ENCODE results near the gene LNX2.
A peak's percentile ranks its signal among the peaks of the same experiment; 100 is the strongest.

The LNX2 gene

DNA sequence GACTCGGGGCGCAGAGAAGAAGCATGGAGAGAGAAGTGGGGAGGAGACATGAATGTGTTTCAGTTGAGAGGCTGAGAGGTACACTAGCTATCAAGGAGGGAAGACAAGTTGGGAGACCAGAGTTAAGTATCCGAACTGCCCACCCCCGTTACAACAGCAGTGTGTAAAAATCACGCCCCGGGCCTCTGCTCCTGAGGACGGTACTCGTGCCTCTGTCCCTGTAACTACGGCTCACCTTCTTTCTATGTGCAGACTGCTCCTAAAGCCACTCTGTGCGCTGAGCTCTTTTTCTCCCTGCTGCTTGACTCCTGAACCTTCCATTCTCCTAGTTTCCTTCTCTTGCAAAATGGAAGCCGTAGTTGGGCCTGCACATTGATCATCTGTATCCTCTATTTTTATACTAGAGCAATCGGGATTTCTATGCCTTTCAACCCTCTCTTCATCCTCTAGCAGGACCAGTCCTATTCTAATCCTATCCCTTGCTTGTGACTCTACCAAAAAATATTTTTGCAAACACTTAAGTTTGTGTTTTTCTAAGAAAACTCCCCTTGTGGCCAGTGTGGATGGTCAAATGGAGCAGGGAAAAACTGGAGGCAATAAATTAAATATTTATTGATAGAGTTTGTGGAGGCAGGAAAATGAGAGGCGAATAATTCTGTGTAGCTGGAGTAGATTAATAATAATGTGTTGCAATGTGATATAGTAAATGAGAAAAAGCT is 1.9 kb upstream of the LNX2 start:
- Histone ChIP-seq H3K36me3 (ENCODE audit: control insufficient read depth in 1 of 2, insufficient read depth in 2 of 2, low read depth in 1 of 2, low read length in 2 of 2) (peaks cover 0 to 38% of the 10 kb centered on the region in 2 experiments), H2BK5ac (ENCODE audit: low read depth, low read length, poor library complexity, severe bottlenecking) (no peak overlapping the region), H3K4me3 (ENCODE audit: insufficient read depth in 1 of 2, low read depth in 1 of 2, low read length in 2 of 2) (peak overlapping the region; percentile 94 to 98), H3K9ac (ENCODE audit: low read length) (peak overlapping the region; percentile 92), H4K8ac (ENCODE audit: low read length) (no peak overlapping the region), H3K14ac (ENCODE audit: low read length in 2 of 2) (peak overlapping the region in 1 of 2 experiments; percentile 95), H3K4me2 (ENCODE audit: low read length, poor library complexity, severe bottlenecking) (peak overlapping the region; percentile 81), H3K23ac (ENCODE audit: low read length in 2 of 2) (peak overlapping the region in 1 of 2 experiments; percentile 60), H4K91ac (ENCODE audit: low read length) (no peak overlapping the region), H3K27ac (ENCODE audit: low read length, poor library complexity, severe bottlenecking) (peak overlapping the region; percentile 79), H2BK12ac (ENCODE audit: low read length in 2 of 2) (peak overlapping the region in 1 of 2 experiments; percentile 79), H3K18ac (ENCODE audit: low read depth in 1 of 2, low read length in 2 of 2) (peak overlapping the region in 1 of 2 experiments; percentile 93), H2AFZ (ENCODE audit: low read depth, low read length) (peak overlapping the region; percentile 90), H3K79me1 (replicated peaks; ENCODE audit: low read length, poor library complexity, severe bottlenecking) (peaks cover 25% of the 10 kb centered on the region), H3K9me3 (ENCODE audit: control insufficient read depth, low read length) (no peaks in the 10 kb centered on the region), H2AK5ac (ENCODE audit: low read length, severe bottlenecking) (no peak overlapping the region), H3K4ac (ENCODE audit: low read depth in 1 of 2, low read length in 2 of 2) (peak overlapping the region; percentile 88 to 96), H2BK15ac (ENCODE audit: low read depth, poor library complexity, severe bottlenecking) (peak overlapping the region; percentile 68), H3K27me3 (ENCODE audit: control insufficient read depth in 1 of 2, insufficient read depth in 1 of 2, low read length in 2 of 2) (no peaks in the 10 kb centered on the region), H2BK120ac (ENCODE audit: low read depth, low read length) (peak overlapping the region; percentile 61), H3K4me1 (ENCODE audit: control insufficient read depth, insufficient read depth, low read depth, low read length) (peaks cover 4% of the 10 kb centered on the region)
- peak; percentile 60 for DNase-seq
- WGBS, result 2% methylated on average over 12 of the region's 13 CpGs

DNA sequence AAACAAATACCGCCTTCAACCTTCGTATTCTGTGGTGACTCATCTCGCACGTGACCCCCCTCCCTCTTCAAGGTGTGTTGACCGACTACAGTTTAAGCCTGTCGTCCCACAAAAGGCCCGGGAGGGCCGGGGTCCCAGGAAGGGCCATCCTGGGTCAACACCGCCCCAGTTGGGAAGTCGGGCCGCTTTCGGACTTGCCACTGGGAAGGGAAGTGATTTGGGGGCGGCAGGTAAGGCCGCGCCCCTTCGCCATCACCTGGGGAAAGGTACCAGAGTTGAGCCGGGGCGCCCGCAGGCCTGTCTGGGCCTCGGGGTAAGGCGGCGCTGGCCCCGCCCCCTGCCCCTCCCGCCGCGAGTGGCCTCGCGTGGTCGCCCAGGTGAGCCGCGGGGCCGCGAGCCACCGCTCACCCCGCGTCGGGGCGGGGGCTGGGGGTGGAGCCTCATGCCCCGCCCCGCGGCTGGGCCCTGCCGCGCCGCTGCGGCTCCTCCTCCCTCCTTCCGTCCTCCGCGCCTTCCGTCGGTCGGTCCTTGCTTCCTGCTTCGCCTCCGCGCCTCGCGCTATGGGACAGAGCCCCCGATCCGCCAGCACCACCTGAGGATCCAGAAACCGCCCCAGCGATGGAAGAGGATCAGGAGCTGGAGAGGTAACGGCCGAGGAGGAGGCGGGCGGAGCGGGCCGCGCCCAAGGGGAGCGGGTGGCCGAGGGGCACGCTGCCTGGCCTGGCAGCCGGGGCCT is 1.2 kb upstream of the LNX2 start, which contains the start of gene POLR1D:
Gene POLR1D (plus strand): TSS at position 527 of the 736 bp plus-strand sequence. CDS start 92 bp downstream, at position 619.
- Histone ChIP-seq H2BK5ac (ENCODE audit: low read depth, low read length, poor library complexity, severe bottlenecking) (peak within 1 kb of the TSS; percentile 3), H3K4me1 (ENCODE audit: control insufficient read depth, insufficient read depth, low read depth, low read length) (peaks cover 4% of the 10 kb centered on the region), H3K9me3 (ENCODE audit: control insufficient read depth, low read length) (no peaks in the 10 kb centered on the region), H2AK5ac (ENCODE audit: low read length, severe bottlenecking) (no peak within 1 kb of the TSS), H3K4me2 (ENCODE audit: low read length, poor library complexity, severe bottlenecking) (peak within 1 kb of the TSS; percentile 96), H4K8ac (ENCODE audit: low read length) (peak within 1 kb of the TSS; percentile 94), H3K23ac (ENCODE audit: low read length in 2 of 2) (peak within 1 kb of the TSS in 1 of 2 experiments; percentile 60), H2BK120ac (ENCODE audit: low read depth, low read length) (peak within 1 kb of the TSS; percentile 61), H2BK15ac (ENCODE audit: low read depth, poor library complexity, severe bottlenecking) (peak within 1 kb of the TSS; percentile 87), H2AFZ (ENCODE audit: low read depth, low read length) (peak within 1 kb of the TSS; percentile 90), H3K14ac (ENCODE audit: low read length in 2 of 2) (peak within 1 kb of the TSS in 1 of 2 experiments; percentile 95), H3K27me3 (ENCODE audit: control insufficient read depth in 1 of 2, insufficient read depth in 1 of 2, low read length in 2 of 2) (no peaks in the 10 kb centered on the region), H3K4ac (ENCODE audit: low read depth in 1 of 2, low read length in 2 of 2) (peak within 1 kb of the TSS; percentile 88 to 96), H3K9ac (ENCODE audit: low read length) (peak within 1 kb of the TSS; percentile 92), H3K4me3 (ENCODE audit: insufficient read depth in 1 of 2, low read depth in 1 of 2, low read length in 2 of 2) (peak within 1 kb of the TSS; percentile 94 to 98), H2BK12ac (ENCODE audit: low read length in 2 of 2) (peak within 1 kb of the TSS in 1 of 2 experiments; percentile 79), H3K79me1 (replicated peaks; ENCODE audit: low read length, poor library complexity, severe bottlenecking) (peaks cover 26% of the 10 kb centered on the region), H3K27ac (ENCODE audit: low read length, poor library complexity, severe bottlenecking) (peak within 1 kb of the TSS; percentile 85), H4K91ac (ENCODE audit: low read length) (peak within 1 kb of the TSS; percentile 68), H3K18ac (ENCODE audit: low read depth in 1 of 2, low read length in 2 of 2) (peak within 1 kb of the TSS; percentile 54 to 93), H3K36me3 (ENCODE audit: control insufficient read depth in 1 of 2, insufficient read depth in 2 of 2, low read depth in 1 of 2, low read length in 2 of 2) (peaks cover 0 to 31% of the 10 kb centered on the region in 2 experiments)
- peak; percentile 76 for DNase-seq
- WGBS, result under 1% methylated on average over 61 of the region's 71 CpGs

- Histone ChIP-seq H3K14ac (ENCODE audit: low read length in 2 of 2) (no peak overlapping the region), H4K8ac (ENCODE audit: low read length) (peak overlapping the region; percentile 21), H4K91ac (ENCODE audit: low read length) (no peak overlapping the region), H3K18ac (ENCODE audit: low read depth in 1 of 2, low read length in 2 of 2) (peak overlapping the region; percentile 29 to 54), H2BK12ac (ENCODE audit: low read length in 2 of 2) (peak overlapping the region in 1 of 2 experiments; percentile 34), H3K4ac (ENCODE audit: low read depth in 1 of 2, low read length in 2 of 2) (peak overlapping the region in 1 of 2 experiments; percentile 77), H2BK120ac (ENCODE audit: low read depth, low read length) (no peak overlapping the region), H3K9me3 (ENCODE audit: control insufficient read depth, low read length) (no peaks in the 10 kb centered on the region), H3K4me2 (ENCODE audit: low read length, poor library complexity, severe bottlenecking) (peak overlapping the region; percentile 96), H3K4me1 (ENCODE audit: control insufficient read depth, insufficient read depth, low read depth, low read length) (peaks cover 4% of the 10 kb centered on the region), H3K27me3 (ENCODE audit: control insufficient read depth in 1 of 2, insufficient read depth in 1 of 2, low read length in 2 of 2) (no peaks in the 10 kb centered on the region), H3K36me3 (ENCODE audit: control insufficient read depth in 1 of 2, insufficient read depth in 2 of 2, low read depth in 1 of 2, low read length in 2 of 2) (peaks cover 0 to 26% of the 10 kb centered on the region in 2 experiments), H2AFZ (ENCODE audit: low read depth, low read length) (peak overlapping the region; percentile 30), H2AK5ac (ENCODE audit: low read length, severe bottlenecking) (no peak overlapping the region), H3K4me3 (ENCODE audit: insufficient read depth in 1 of 2, low read depth in 1 of 2, low read length in 2 of 2) (peak overlapping the region; percentile 94 to 98), H3K27ac (ENCODE audit: low read length, poor library complexity, severe bottlenecking) (peak overlapping the region; percentile 85), H3K79me1 (replicated peaks; ENCODE audit: low read length, poor library complexity, severe bottlenecking) (peaks cover 24% of the 10 kb centered on the region), H3K9ac (ENCODE audit: low read length) (peak overlapping the region; percentile 92), H3K23ac (ENCODE audit: low read length in 2 of 2) (peak overlapping the region in 1 of 2 experiments; percentile 23), H2BK5ac (ENCODE audit: low read depth, low read length, poor library complexity, severe bottlenecking) (no peak overlapping the region), H2BK15ac (ENCODE audit: low read depth, poor library complexity, severe bottlenecking) (peak overlapping the region; percentile 87)
- DNase-seq, result peak; percentile 76
- WGBS, result 0% methylated on average over 5 of the region's 8 CpGs
These were observed 712 bp upstream of the LNX2 start for GRCh38 chr13:27621116-27621365.

Measured in mesenchymal stem cell (in vitro differentiated cells and primary cell).